Head of caudate nucleus (tissue), 42 donors: Measurements from ENCODE around the gene TMCC1.
"Not testable (repeated sequence)": the region's sequence is repeated elsewhere in the genome, so short reads cannot be mapped to it uniquely, and the experiment has no call there.

ENCODE experiments used
- DNase-seq, 42 donors: peaks; one replicate each; pipeline versions ENCODE4 v3.0.0 to v3.0.0-alpha.2; 2020 to 2021; ENCODE audit warnings: mixed read lengths in 7 of 42
- intact Hi-C: fragments of 100-400 bp; cut with DNase I; formaldehyde crosslinking; loops from one replicate; pipeline ENCODE4 v1.15.0; 2022

The TMCC1 gene

GRCh38 chr3:129648391-129648790, 245.1 kb downstream of the TMCC1 start:
- no peak for DNase-seq
- intact Hi-C loops: no loop called here

GRCh38 chr3:129645286-129645685, 248.2 kb downstream of the TMCC1 start:
- no peak for DNase-seq
- intact Hi-C loops: no loop called here

- no peak for DNase-seq
- intact Hi-C loops: no loop called here
These were observed 248.7 kb downstream of the TMCC1 start for GRCh38 chr3:129644836-129645235.

- intact Hi-C loops, DNase-seq: not testable (repeated sequence)
These were observed 251.8 kb downstream of the TMCC1 start for GRCh38 chr3:129641567-129642260.

- DNase-seq: not testable (repeated sequence)
These were observed 252.5 kb downstream of the TMCC1 start for GRCh38 chr3:129640985-129641384.

GRCh38 chr3:129638481-129638880, 255.0 kb downstream of the TMCC1 start:
- intact Hi-C loops: no loop called here

More at GRCh38 chr3:129640985-129641384, 252.5 kb downstream of the TMCC1 start:
- intact Hi-C loops: not testable (repeated sequence)

GRCh38 chr3:129636082-129636481, 257.4 kb downstream of the TMCC1 start:
- intact Hi-C loops: no loop called here
- no peak for DNase-seq

More at GRCh38 chr3:129638481-129638880, 255.0 kb downstream of the TMCC1 start:
- DNase-seq: no peak

GRCh38 chr3:129635656-129636055, 257.9 kb downstream of the TMCC1 start:
- intact Hi-C loops: no loop called here
- no peak for DNase-seq

- intact Hi-C loops: no loop called here
- DNase-seq: no peak
These were observed 259.6 kb downstream of the TMCC1 start for GRCh38 chr3:129633751-129634481.

- intact Hi-C loops: no loop called here
- no peak for DNase-seq
These were observed 260.5 kb downstream of the TMCC1 start for GRCh38 chr3:129632977-129633376.

- intact Hi-C loops: no loop called here
- no peak for DNase-seq
These were observed 261.0 kb downstream of the TMCC1 start for GRCh38 chr3:129632556-129632955.

GRCh38 chr3:129632056-129632455, 261.5 kb downstream of the TMCC1 start:
- DNase-seq: no peak
- intact Hi-C loops: no loop called here

- no peak for DNase-seq
- intact Hi-C loops: loop anchor here (10.0 kb wide), 1 partner anchor 134 kb away; no protein-coding TSS in a partner anchor
These were observed 264.5 kb downstream of the TMCC1 start for GRCh38 chr3:129629011-129629410.

GRCh38 chr3:129628169-129628522, 265.4 kb downstream of the TMCC1 start:
- intact Hi-C loops: loop anchor here (10.0 kb wide), 1 partner anchor 133 kb away; no protein-coding TSS in a partner anchor
- no peak for DNase-seq

- DNase-seq: peak; percentile 65 to 89 (median 78)
- intact Hi-C loops: loop anchor here (10.0 kb wide), 1 partner anchor 133 kb away; no protein-coding TSS in a partner anchor
These were observed 266.0 kb downstream of the TMCC1 start for GRCh38 chr3:129627350-129628168.

GRCh38 chr3:129626744-129627349, 266.7 kb downstream of the TMCC1 start:
- intact Hi-C loops: loop anchor here (10.0 kb wide), 1 partner anchor 132 kb away; no protein-coding TSS in a partner anchor
- peak; percentile 65 to 92 (median 84) for DNase-seq

- intact Hi-C loops: loop anchor here (10.0 kb wide), 1 partner anchor 130 kb away; no protein-coding TSS in a partner anchor
These were observed 268.2 kb downstream of the TMCC1 start for GRCh38 chr3:129625072-129625874.

More at GRCh38 chr3:129625072-129625874, 268.2 kb downstream of the TMCC1 start:
- no peak for DNase-seq
